A673 (cell line): ENCODE measurements around the gene LARP4B.

ENCODE experiments used
- CTCF ChIP-seq: fragments of 300-800, 200-600 bp; sonication (generic); conservative IDR thresholded peaks from 2 replicates; pipeline ENCODE4 v1.5.1; 2017; ENCODE audit warnings: low read depth, mild to moderate bottlenecking, antibody characterized with exemption, low read length, moderate library complexity, mixed read lengths
- EZH2 ChIP-seq: fragments of 200-600 bp; sonication (generic); IDR thresholded peaks from 2 replicates; pipeline ENCODE4 v1.6.1; 2017; ENCODE audit warnings: borderline replicate concordance, low read depth, mild to moderate bottlenecking, mixed read lengths, antibody characterized with exemption, low read length; ENCODE audit not compliant: poor library complexity, severe bottlenecking

- no peak for TF ChIP-seq CTCF
- TF ChIP-seq EZH2, result no peak
These were observed 112.2 kb downstream of the LARP4B start for GRCh38 chr10:819326-819725.
